ENCODE results near the gene TET1.
"Not testable (repeated sequence)": the region's sequence is repeated elsewhere in the genome, so short reads cannot be mapped to it uniquely, and the experiment has no call there.

Gene TET1

DNA sequence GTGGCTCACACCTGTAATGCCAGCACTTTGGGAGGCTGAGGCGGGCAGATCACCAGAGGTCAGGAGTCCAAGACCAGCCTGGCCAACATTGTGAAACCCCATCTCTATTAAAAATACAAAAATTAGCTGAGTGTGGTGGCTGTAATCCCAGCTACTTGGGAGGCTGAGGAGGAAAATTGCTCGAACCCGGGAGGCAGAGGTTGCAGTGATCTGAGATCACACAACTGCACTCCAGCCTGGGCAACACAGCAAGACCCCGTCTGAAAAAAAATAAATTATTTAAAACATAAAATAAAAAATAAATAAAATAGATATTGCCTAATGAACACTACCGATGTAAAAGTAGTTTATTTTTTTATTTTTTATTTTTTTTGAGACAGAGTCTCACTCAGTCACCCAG lies 83.4 kb downstream of the TET1 start:
- H3K36me3 ChIP-seq (ENCODE audit: insufficient read depth, low read length); H3K4me3 ChIP-seq (ENCODE audit: low read depth, low read length); H3K79me2 ChIP-seq (ENCODE audit: control insufficient read depth, insufficient read depth, low read length, unreplicated experiment); H3K27ac ChIP-seq (ENCODE audit: low read depth, low read length); H2AFZ ChIP-seq (ENCODE audit: low read length, unreplicated experiment); H3K27me3 ChIP-seq (ENCODE audit: insufficient read depth, low read length); H3K4me1 ChIP-seq (ENCODE audit: control insufficient read depth, insufficient read depth, low read length, unreplicated experiment): not testable (repeated sequence)

DNA sequence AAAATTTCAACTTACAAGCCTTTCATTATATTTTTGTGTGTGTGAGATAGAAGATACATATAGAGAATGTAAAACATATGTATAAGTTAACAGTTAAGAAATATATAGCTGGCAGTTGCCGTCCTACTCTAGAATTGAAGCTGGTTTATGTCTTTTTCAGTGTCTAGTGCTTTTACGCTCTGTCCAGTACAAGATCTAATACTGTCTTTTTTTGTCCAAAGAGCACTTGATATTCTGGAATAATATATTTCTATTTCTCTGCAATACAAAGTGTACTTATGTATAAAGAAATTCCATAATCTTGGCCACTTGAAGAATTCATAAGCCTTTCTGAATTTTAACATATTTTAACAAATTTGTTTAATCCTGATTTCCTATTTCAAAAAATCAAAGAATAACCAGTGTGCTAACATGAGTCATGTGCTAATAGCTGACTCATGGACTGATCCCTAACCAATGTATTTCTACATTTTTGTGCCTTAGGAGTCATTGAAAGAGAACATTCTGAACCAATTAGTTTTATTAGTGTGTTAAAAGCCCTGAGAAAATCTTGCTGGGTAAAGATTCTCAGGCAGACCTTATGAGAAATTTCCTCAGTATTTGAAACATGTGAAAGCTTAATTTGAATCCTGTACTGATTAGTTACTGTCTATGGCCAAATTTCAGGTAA lies 87.7 kb downstream of the TET1 start:
- H3K27me3 ChIP-seq (ENCODE audit: insufficient read depth, low read length): no peaks in the 10 kb centered on the region
- peak overlapping the region; percentile 96 for H3K27ac ChIP-seq (ENCODE audit: low read depth, low read length)
- peaks cover 18% of the 10 kb centered on the region for H3K4me1 ChIP-seq (ENCODE audit: control insufficient read depth, insufficient read depth, low read length, unreplicated experiment)
- H2AFZ ChIP-seq (ENCODE audit: low read length, unreplicated experiment): no peak overlapping the region
- H3K79me2 ChIP-seq (ENCODE audit: control insufficient read depth, insufficient read depth, low read length, unreplicated experiment): peaks cover 5% of the 10 kb centered on the region
- H3K4me3 ChIP-seq (ENCODE audit: low read depth, low read length): peak overlapping the region; percentile 38; the same call in 1 of the 2 replicates
- peaks cover 5% of the 10 kb centered on the region; the same call in 1 of the 2 replicates for H3K36me3 ChIP-seq (ENCODE audit: insufficient read depth, low read length)

DNA sequence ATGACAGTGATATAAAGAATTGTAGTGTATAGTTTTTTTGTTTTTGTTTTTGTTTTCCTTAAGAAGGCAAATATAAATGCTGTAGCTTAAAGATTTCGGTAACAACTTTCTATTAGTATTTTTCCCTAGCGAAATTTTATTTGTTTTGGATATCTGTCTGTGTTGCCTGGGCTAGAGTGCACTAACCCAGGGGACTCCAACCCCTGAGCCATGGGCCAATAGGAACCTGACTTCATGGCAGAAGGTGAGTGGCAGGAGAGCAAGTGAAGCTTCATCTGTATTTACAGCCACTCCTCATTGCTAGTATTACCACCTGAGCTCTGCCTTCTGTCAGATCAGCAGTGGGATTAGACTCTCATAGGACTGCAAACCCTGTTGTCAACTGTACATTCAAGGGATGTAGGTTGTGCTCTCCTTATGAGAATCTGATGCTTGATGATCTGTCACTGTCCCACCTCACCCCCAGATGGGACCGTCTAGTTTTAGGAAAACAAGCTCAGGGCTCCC lies 95.5 kb downstream of the TET1 start:
- no peak overlapping the region for H3K27ac ChIP-seq (ENCODE audit: low read depth, low read length)
- 0 out of 2 replicates have a peak, but pooled peaks cover 3% of the 10 kb centered on the region for H3K36me3 ChIP-seq (ENCODE audit: insufficient read depth, low read length)
- H2AFZ ChIP-seq (ENCODE audit: low read length, unreplicated experiment): no peak overlapping the region

DNA sequence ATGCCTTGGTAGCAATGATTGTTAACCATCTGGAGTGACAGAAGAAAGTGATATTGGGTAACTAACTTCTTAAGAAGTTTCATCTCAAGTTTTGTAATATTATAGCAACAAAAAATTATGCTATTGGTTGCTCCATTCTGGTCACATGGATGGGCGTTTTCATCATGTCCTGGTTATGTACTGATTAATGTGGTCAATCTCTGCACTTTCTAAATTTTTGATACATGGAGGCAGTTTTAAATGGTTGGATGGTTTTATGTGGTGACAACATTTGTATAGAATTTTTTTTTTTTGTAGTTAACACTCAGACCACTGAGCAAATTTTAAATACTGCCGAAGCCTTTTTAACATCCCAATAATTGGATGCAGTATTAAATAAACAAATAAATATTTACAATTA lies 105.7 kb downstream of the TET1 start:
- Histone ChIP-seq H3K27ac (ENCODE audit: low read depth, low read length) (peak overlapping the region; percentile 86), H3K4me3 (ENCODE audit: low read depth, low read length) (no peak overlapping the region), H3K36me3 (ENCODE audit: insufficient read depth, low read length) (no peaks in the 10 kb centered on the region)

More for the DNA sequence above, 95.5 kb downstream of the TET1 start:
- Histone ChIP-seq H3K4me3 (ENCODE audit: low read depth, low read length) (no peak overlapping the region), H3K4me1 (ENCODE audit: control insufficient read depth, insufficient read depth, low read length, unreplicated experiment) (no peaks in the 10 kb centered on the region), H3K79me2 (ENCODE audit: control insufficient read depth, insufficient read depth, low read length, unreplicated experiment) (no peaks in the 10 kb centered on the region), H3K27me3 (ENCODE audit: insufficient read depth, low read length) (no peaks in the 10 kb centered on the region)

DNA sequence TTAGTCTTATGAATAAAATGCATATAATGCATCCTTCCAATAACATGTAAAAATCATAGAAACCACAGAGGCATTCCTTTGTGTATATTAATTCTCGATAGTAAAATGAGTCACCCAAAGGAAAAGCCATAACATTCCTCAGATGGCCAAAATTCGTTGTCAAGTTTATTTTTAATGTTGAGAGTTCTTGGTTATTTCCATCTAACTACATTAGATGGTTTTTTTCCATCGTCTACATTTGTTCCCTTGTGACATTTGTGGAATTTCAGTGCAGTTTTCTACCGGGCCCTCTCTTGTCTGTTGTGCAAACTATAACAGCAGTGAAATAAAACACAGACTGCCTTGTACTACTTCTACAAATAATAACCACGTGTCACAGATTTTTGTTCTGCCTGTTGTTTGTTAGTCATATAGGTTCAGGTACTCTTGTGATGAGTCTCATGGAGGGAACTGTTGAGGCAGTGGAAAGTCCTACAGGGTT lies 106.2 kb downstream of the TET1 start:
- H3K4me1 ChIP-seq (ENCODE audit: control insufficient read depth, insufficient read depth, low read length, unreplicated experiment): peaks cover 13% of the 10 kb centered on the region
- H3K27me3 ChIP-seq (ENCODE audit: insufficient read depth, low read length): no peaks in the 10 kb centered on the region
- H3K36me3 ChIP-seq (ENCODE audit: insufficient read depth, low read length): no peaks in the 10 kb centered on the region
- H3K4me3 ChIP-seq (ENCODE audit: low read depth, low read length): 0 out of 2 replicates have a peak overlapping the region, but pooled peaks have one; percentile 0
- peak overlapping the region; percentile 79 for H2AFZ ChIP-seq (ENCODE audit: low read length, unreplicated experiment)
- H3K27ac ChIP-seq (ENCODE audit: low read depth, low read length): peak overlapping the region; percentile 86
- no peaks in the 10 kb centered on the region for H3K79me2 ChIP-seq (ENCODE audit: control insufficient read depth, insufficient read depth, low read length, unreplicated experiment)

More for the DNA sequence above, 105.7 kb downstream of the TET1 start:
- Histone ChIP-seq H3K4me1 (ENCODE audit: control insufficient read depth, insufficient read depth, low read length, unreplicated experiment) (peaks cover 13% of the 10 kb centered on the region), H3K79me2 (ENCODE audit: control insufficient read depth, insufficient read depth, low read length, unreplicated experiment) (no peaks in the 10 kb centered on the region), H3K27me3 (ENCODE audit: insufficient read depth, low read length) (no peaks in the 10 kb centered on the region), H2AFZ (ENCODE audit: low read length, unreplicated experiment) (no peak overlapping the region)

DNA sequence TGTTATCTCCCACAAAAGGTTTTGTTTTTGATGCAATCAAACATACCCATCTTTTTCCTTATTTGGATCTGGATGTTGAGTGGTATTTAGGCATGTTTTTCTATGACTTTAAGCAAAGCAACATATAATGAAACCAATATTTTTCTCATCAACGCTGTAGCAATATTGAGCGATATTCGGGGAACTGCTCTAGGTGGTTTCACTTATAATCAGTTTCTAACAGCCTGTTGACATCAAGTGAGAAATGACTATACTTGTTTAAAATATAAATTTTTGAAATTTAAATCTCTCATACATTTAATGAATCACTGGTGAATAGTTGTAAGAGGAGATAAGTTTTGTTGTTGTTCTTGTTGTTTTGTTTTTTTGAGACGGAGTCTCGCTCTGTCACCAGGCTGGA lies 108.1 kb downstream of the TET1 start:
- H3K27ac ChIP-seq (ENCODE audit: low read depth, low read length): no peak overlapping the region
- no peaks in the 10 kb centered on the region for H3K27me3 ChIP-seq (ENCODE audit: insufficient read depth, low read length)
- peaks cover 13% of the 10 kb centered on the region for H3K4me1 ChIP-seq (ENCODE audit: control insufficient read depth, insufficient read depth, low read length, unreplicated experiment)
- peaks cover 3% of the 10 kb centered on the region; the same call in 1 of the 2 replicates for H3K36me3 ChIP-seq (ENCODE audit: insufficient read depth, low read length)
- no peaks in the 10 kb centered on the region for H3K79me2 ChIP-seq (ENCODE audit: control insufficient read depth, insufficient read depth, low read length, unreplicated experiment)
- no peak overlapping the region for H3K4me3 ChIP-seq (ENCODE audit: low read depth, low read length)
- no peak overlapping the region for H2AFZ ChIP-seq (ENCODE audit: low read length, unreplicated experiment)

DNA sequence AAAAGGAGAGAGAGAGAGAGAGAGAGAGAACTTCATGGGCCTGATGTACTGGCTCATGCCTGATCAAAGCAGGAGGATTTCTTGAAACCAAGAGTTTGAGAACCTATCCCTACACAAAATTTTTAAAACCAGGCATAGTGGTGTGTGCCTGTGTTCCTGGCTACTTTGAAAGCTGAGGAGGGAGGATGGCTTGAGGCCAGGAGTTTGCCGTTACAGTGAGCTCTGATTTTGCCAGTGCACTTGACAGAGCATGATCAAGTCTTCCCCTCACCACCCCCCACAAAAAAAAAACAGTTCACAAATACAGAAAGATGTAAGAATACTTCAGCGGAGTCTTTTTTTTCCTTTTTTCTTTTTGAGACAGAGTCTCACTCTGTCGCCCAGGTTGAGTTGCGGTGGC lies 108.8 kb downstream of the TET1 start:
- Histone ChIP-seq H3K4me3 (ENCODE audit: low read depth, low read length) (no peak overlapping the region), H3K27me3 (ENCODE audit: insufficient read depth, low read length) (no peaks in the 10 kb centered on the region), H3K4me1 (ENCODE audit: control insufficient read depth, insufficient read depth, low read length, unreplicated experiment) (peaks cover 13% of the 10 kb centered on the region), H3K27ac (ENCODE audit: low read depth, low read length) (no peak overlapping the region), H3K79me2 (ENCODE audit: control insufficient read depth, insufficient read depth, low read length, unreplicated experiment) (no peaks in the 10 kb centered on the region), H3K36me3 (ENCODE audit: insufficient read depth, low read length) (peaks cover 3% of the 10 kb centered on the region; the same call in 1 of the 2 replicates), H2AFZ (ENCODE audit: low read length, unreplicated experiment) (no peak overlapping the region)

DNA sequence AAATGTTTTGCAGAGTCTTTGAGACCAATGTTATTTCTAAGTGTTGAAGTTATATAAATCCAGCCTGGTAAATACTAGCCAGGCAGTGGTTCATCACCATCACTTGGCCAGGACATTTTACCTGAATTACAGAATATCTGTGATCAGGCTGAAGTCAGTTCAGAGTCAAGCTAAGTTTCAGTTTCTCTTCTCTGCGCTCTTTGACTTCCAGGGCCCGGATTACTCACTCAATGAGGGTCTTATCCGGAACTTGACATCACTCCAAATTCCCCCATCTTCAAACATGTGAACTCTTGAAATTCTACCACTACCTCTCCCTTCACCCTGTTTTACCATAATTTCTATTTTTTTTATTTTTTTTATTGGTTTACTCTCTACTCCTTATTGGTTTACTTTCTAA lies 124.3 kb downstream of the TET1 start:
- Histone ChIP-seq H3K4me1 (ENCODE audit: control insufficient read depth, insufficient read depth, low read length, unreplicated experiment) (no peaks in the 10 kb centered on the region), H3K27me3 (ENCODE audit: insufficient read depth, low read length) (no peaks in the 10 kb centered on the region), H3K79me2 (ENCODE audit: control insufficient read depth, insufficient read depth, low read length, unreplicated experiment) (no peaks in the 10 kb centered on the region), H3K27ac (ENCODE audit: low read depth, low read length) (no peak overlapping the region), H3K36me3 (ENCODE audit: insufficient read depth, low read length) (peaks cover 8% of the 10 kb centered on the region; the same call in 1 of the 2 replicates), H3K4me3 (ENCODE audit: low read depth, low read length) (no peak overlapping the region), H2AFZ (ENCODE audit: low read length, unreplicated experiment) (no peak overlapping the region)

DNA sequence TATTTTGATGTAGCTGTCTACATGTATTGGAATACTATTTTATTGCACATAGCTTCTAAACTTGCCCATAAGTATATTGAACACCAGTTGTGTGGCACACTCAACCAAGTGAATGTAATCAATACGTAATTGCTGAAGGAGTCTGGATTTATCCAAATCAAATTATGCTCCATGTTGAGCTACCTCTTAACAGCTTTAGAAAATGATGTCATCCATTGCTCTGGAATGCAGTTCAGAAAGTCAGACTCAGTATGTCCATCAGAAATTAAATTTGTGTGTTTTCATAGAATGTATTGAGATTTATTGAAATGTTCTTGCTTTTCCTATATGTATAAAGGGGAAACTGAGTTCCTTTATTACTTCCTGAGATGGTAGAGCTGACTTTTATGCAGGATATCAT lies 135.9 kb downstream of the TET1 start:
- H3K27ac ChIP-seq (ENCODE audit: low read depth, low read length): no peak overlapping the region
- no peak overlapping the region for H2AFZ ChIP-seq (ENCODE audit: low read length, unreplicated experiment)
- no peaks in the 10 kb centered on the region for H3K36me3 ChIP-seq (ENCODE audit: insufficient read depth, low read length)
- H3K4me3 ChIP-seq (ENCODE audit: low read depth, low read length): no peak overlapping the region
- no peaks in the 10 kb centered on the region for H3K79me2 ChIP-seq (ENCODE audit: control insufficient read depth, insufficient read depth, low read length, unreplicated experiment)
- H3K27me3 ChIP-seq (ENCODE audit: insufficient read depth, low read length): no peaks in the 10 kb centered on the region
- no peaks in the 10 kb centered on the region for H3K4me1 ChIP-seq (ENCODE audit: control insufficient read depth, insufficient read depth, low read length, unreplicated experiment)

DNA sequence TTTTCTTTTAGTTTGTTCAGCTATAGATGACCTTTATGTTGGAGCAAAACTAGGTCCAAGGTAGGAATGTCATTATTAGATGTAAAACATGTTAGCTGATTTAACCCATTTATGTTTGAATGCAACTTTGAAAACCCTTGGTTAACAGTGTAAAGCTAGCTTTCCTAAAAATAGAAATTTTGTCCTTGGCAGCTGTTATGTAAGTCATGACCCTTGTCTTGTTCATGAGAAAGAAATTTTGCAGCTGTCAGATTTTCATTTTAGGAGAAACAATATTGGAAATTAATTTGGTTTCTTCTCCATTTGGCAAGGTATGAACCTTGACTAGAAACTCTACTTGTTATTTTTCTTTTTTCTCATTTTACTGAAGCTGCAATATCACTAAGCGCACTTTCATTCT lies 137.0 kb downstream of the TET1 start:
- H3K27ac ChIP-seq (ENCODE audit: low read depth, low read length): no peak overlapping the region
- no peak overlapping the region for H2AFZ ChIP-seq (ENCODE audit: low read length, unreplicated experiment)
- H3K36me3 ChIP-seq (ENCODE audit: insufficient read depth, low read length): no peaks in the 10 kb centered on the region
- H3K4me1 ChIP-seq (ENCODE audit: control insufficient read depth, insufficient read depth, low read length, unreplicated experiment): no peaks in the 10 kb centered on the region
- no peak overlapping the region for H3K4me3 ChIP-seq (ENCODE audit: low read depth, low read length)
- no peaks in the 10 kb centered on the region for H3K27me3 ChIP-seq (ENCODE audit: insufficient read depth, low read length)
- H3K79me2 ChIP-seq (ENCODE audit: control insufficient read depth, insufficient read depth, low read length, unreplicated experiment): no peaks in the 10 kb centered on the region

DNA sequence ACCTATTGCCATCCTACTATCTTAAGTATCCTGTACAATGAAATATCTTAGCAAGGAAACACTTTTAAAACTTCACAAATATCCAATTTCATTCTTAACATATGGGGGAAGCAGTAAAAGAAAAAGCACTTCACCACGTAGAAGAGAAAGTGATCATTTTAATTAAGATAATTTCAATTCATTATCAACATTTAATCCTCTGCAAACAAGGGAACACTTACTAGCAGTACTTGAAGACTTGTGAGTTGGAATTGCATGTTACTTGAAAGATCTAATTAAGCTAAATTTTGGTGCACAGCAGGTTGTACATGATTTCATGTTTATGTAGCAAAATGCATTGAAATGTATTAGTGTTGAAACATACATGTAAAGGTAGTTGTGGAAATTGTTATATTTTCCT lies 140.1 kb downstream of the TET1 start:
- Histone ChIP-seq H3K27me3 (ENCODE audit: insufficient read depth, low read length) (no peaks in the 10 kb centered on the region), H3K4me3 (ENCODE audit: low read depth, low read length) (no peak overlapping the region), H3K27ac (ENCODE audit: low read depth, low read length) (no peak overlapping the region), H3K4me1 (ENCODE audit: control insufficient read depth, insufficient read depth, low read length, unreplicated experiment) (no peaks in the 10 kb centered on the region), H2AFZ (ENCODE audit: low read length, unreplicated experiment) (no peak overlapping the region), H3K36me3 (ENCODE audit: insufficient read depth, low read length) (no peaks in the 10 kb centered on the region), H3K79me2 (ENCODE audit: control insufficient read depth, insufficient read depth, low read length, unreplicated experiment) (no peaks in the 10 kb centered on the region)
